MCF 10A (cell line): ENCODE data around the gene KRTAP10-11. TPM values are rescaled to one million over a fixed set of nuclear protein-coding genes. Genes with fewer than 3 reads are reported as not detected.

Experiments
- BruUV-seq: library from RNA; stranded (reverse); fragments of 400-500 nt; replicated peaks from 2 replicates; lab custom pipeline; 2021; lab: Mats Ljungman, UMichigan
- CTCF ChIA-PET: fragments of 300-600 bp; sonication (Branson Sonifier 250); formaldehyde crosslinking; extraction: SDS; loops from one replicate; lab custom pipeline; 2021; ENCODE audit warnings: antibody characterized with exemption, inconsistent platforms; lab: Yijun Ruan, JAX
- POLR2A ChIA-PET: fragments of 300-600, 350-650 bp; sonication (Branson Sonifier 250); formaldehyde crosslinking; extraction: SDS; loops from one replicate; lab custom pipeline; 2020; ENCODE audit warnings: antibody characterized with exemption, inconsistent platforms; lab: Yijun Ruan, JAX
- DNase-seq: peaks from one replicate; pipeline ENCODE4 v3.0.0-alpha.2; 2018; ENCODE audit not compliant: unreplicated experiment
- H3K27ac Mint-ChIP-seq: one replicate; pipeline ENCODE4 v1.8.0; 2022; ENCODE audit warnings: mild to moderate bottlenecking, low read depth, mixed read lengths; ENCODE audit not compliant: unreplicated experiment
- H3K27me3 Mint-ChIP-seq: one replicate; pipeline ENCODE4 v1.8.0; 2022; ENCODE audit warnings: mixed read lengths; ENCODE audit not compliant: insufficient read depth, unreplicated experiment
- H3K36me3 Mint-ChIP-seq: one replicate; pipeline ENCODE4 v1.8.0; 2022; ENCODE audit warnings: mild to moderate bottlenecking, moderate library complexity, mixed read lengths; ENCODE audit not compliant: insufficient read depth, unreplicated experiment
- H3K4me1 Mint-ChIP-seq: one replicate; pipeline ENCODE4 v1.8.0; 2022; ENCODE audit warnings: mixed read lengths; ENCODE audit not compliant: insufficient read depth, unreplicated experiment
- H3K4me3 Mint-ChIP-seq: one replicate; pipeline ENCODE4 v1.8.0; 2022; ENCODE audit warnings: mild to moderate bottlenecking, moderate library complexity, mixed read lengths; ENCODE audit not compliant: unreplicated experiment
- H3K9me3 Mint-ChIP-seq: one replicate; pipeline ENCODE4 v1.8.0; 2022; ENCODE audit warnings: mixed read lengths; ENCODE audit not compliant: unreplicated experiment
- CTCF ChIP-seq: fragments of 200-600 bp; IDR thresholded peaks from one replicate; pipeline ENCODE4 v1.8.0; 2022; ENCODE audit warnings: antibody characterized with exemption, mild to moderate bottlenecking; ENCODE audit not compliant: unreplicated experiment
- intact Hi-C: fragments of 100-400 bp; cut with micrococcal nuclease; formaldehyde crosslinking; loops from 2 replicates; pipeline ENCODE4 v1.14.1; 2022
- total RNA-seq: library from RNA; stranded (reverse); gene quantifications from 2 replicates; pipeline ENCODE4 v1.2.3, GENCODE V29; 2022

The KRTAP10-11 gene
- total RNA-seq, 1 experiment from 2014 or later: not detected

- CTCF ChIA-PET: interaction anchor here (0.6 kb wide), 1 partner anchor 577 kb away, joined by 4 read pairs; no protein-coding TSS in a partner anchor
- H3K9me3 Mint-ChIP-seq: peaks cover 20% of the 10 kb centered on the region
- peaks cover 62% of the 10 kb centered on the region for H3K27me3 Mint-ChIP-seq
- no peak overlapping the region for H3K27ac Mint-ChIP-seq
- no TSS peak for BruUV-seq
- H3K36me3 Mint-ChIP-seq: no peaks in the 10 kb centered on the region
- TF ChIP-seq CTCF: no peak
- DNase-seq: no peak
- POLR2A ChIA-PET: no interaction called here
- H3K4me1 Mint-ChIP-seq: peaks cover 14% of the 10 kb centered on the region
- intact Hi-C loops: no loop called here
- no peak overlapping the region for H3K4me3 Mint-ChIP-seq
Measured at GRCh38 chr21:44670642-44671432, 24.6 kb downstream of the KRTAP10-11 start.

- no TSS peak for BruUV-seq
- no peaks in the 10 kb centered on the region for H3K36me3 Mint-ChIP-seq
- no peak for TF ChIP-seq CTCF
- H3K4me3 Mint-ChIP-seq: no peak overlapping the region
- peaks cover 4% of the 10 kb centered on the region for H3K4me1 Mint-ChIP-seq
- peaks cover 20% of the 10 kb centered on the region for H3K9me3 Mint-ChIP-seq
- no peak overlapping the region for H3K27ac Mint-ChIP-seq
- intact Hi-C loops: no loop called here
- H3K27me3 Mint-ChIP-seq: peaks cover 73% of the 10 kb centered on the region
- ChIA-PET POLR2A (no interaction called here), CTCF (no interaction called here)
- no peak for DNase-seq
Measured at GRCh38 chr21:44671911-44672310, 25.7 kb downstream of the KRTAP10-11 start.

GRCh38 chr21:44677881-44678280 is 31.7 kb downstream of the KRTAP10-11 start:
- no TSS peak for BruUV-seq
- H3K9me3 Mint-ChIP-seq: peaks cover 9% of the 10 kb centered on the region
- CTCF ChIA-PET: no interaction called here
- no peak overlapping the region for H3K4me3 Mint-ChIP-seq
- H3K27ac Mint-ChIP-seq: no peak overlapping the region
- no peak for TF ChIP-seq CTCF
- H3K27me3 Mint-ChIP-seq: peaks cover 93% of the 10 kb centered on the region
- POLR2A ChIA-PET: interaction anchor here (1.3 kb wide), 1 partner anchor 32 kb away, joined by 3 read pairs; no protein-coding TSS in a partner anchor
- no peaks in the 10 kb centered on the region for H3K4me1 Mint-ChIP-seq
- no peaks in the 10 kb centered on the region for H3K36me3 Mint-ChIP-seq
- intact Hi-C loops: no loop called here
- DNase-seq: no peak

GRCh38 chr21:44681152-44681551 is 34.9 kb downstream of the KRTAP10-11 start:
- no TSS peak for BruUV-seq
- no peak for DNase-seq
- Mint-ChIP-seq H3K27ac (no peak overlapping the region), H3K4me1 (no peaks in the 10 kb centered on the region), H3K9me3 (no peaks in the 10 kb centered on the region), H3K27me3 (peaks cover 96% of the 10 kb centered on the region), H3K4me3 (no peak overlapping the region), H3K36me3 (no peaks in the 10 kb centered on the region)
- no peak for TF ChIP-seq CTCF
- intact Hi-C loops: no loop called here
- ChIA-PET CTCF (no interaction called here), POLR2A (no interaction called here)
